ENCODE data around the gene HTR4.

- no peak for TF ChIP-seq CTCF (IDR thresholded peaks at IDR 0.05)
- no peak for TF ChIP-seq POLR2AphosphoS5 (IDR thresholded peaks at IDR 0.05)
- TF ChIP-seq EP300 (IDR thresholded peaks at IDR 0.05): no peak
- TF ChIP-seq POLR2A (IDR thresholded peaks at IDR 0.05): no peak
Observed at GRCh38 chr5:148640471-148640870, 13.9 kb downstream of the HTR4 start.
